GM21360 (cell line): ENCODE measurements around the gene EGFL7.

Experiments used
- ATAC-seq: cut with Tn5 transposase; IDR thresholded peaks from one replicate; pipeline ENCODE4 v1.9.1; 2021; ENCODE audit warnings: mild to moderate bottlenecking, moderate library complexity; ENCODE audit not compliant: unreplicated experiment

The EGFL7 gene

DNA sequence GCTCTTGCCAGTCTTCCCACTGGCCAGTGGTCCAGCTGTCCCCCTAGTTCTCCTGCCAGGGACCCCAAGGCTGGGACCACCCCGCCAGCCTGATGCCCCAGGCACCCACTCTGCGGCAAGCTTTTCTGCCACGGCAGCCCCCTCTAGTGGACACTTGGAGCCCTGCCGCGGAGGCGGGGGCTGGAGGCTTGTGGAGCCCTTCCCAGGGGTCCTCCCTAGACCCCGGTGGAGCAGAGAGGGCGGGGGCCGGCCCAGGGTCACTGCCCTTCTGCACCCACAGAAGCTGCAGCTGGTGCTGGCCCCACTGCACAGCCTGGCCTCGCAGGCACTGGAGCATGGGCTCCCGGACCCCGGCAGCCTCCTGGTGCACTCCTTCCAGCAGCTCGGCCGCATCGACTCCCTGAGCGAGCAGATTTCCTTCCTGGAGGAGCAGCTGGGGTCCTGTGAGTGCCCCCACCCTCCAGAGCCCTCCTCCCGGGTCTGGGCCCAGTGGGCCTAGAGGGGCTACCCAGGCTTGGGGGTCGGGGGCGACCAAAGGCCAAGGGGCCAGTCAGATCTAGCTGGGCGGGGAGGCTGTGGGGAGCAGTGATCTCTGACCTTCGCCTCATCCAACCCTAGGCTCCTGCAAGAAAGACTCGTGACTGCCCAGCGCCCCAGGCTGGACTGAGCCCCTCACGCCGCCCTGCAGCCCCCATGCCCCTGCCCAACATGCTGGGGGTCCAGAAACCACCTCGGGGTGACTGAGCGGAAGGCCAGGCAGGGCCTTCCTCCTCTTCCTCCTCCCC, 9.1 kb downstream of the EGFL7 start:
- ATAC-seq: no peak

DNA sequence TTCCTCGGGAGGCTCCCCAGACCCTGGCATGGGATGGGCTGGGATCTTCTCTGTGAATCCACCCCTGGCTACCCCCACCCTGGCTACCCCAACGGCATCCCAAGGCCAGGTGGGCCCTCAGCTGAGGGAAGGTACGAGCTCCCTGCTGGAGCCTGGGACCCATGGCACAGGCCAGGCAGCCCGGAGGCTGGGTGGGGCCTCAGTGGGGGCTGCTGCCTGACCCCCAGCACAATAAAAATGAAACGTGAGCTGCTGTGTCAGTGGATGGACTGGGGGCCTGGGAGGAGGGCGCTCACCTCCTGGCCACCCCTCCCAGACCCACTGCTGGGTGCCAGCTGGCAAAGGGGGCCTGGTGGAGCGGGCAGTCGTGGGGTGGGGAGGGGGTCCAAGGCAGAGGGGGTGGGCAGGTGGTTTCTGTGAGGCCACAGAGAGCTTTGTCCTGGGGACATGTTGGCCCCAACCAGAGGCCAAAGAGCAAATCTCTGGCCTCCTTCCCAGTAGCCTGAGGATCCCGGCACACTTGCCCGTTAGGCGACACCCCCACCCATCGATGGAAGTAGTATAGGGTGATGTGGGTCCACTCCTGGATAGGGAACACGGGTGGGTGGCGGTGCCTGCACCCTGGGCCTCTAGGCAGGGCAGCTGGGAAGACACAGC, 9.8 kb downstream of the EGFL7 start:
- no peak for ATAC-seq

DNA sequence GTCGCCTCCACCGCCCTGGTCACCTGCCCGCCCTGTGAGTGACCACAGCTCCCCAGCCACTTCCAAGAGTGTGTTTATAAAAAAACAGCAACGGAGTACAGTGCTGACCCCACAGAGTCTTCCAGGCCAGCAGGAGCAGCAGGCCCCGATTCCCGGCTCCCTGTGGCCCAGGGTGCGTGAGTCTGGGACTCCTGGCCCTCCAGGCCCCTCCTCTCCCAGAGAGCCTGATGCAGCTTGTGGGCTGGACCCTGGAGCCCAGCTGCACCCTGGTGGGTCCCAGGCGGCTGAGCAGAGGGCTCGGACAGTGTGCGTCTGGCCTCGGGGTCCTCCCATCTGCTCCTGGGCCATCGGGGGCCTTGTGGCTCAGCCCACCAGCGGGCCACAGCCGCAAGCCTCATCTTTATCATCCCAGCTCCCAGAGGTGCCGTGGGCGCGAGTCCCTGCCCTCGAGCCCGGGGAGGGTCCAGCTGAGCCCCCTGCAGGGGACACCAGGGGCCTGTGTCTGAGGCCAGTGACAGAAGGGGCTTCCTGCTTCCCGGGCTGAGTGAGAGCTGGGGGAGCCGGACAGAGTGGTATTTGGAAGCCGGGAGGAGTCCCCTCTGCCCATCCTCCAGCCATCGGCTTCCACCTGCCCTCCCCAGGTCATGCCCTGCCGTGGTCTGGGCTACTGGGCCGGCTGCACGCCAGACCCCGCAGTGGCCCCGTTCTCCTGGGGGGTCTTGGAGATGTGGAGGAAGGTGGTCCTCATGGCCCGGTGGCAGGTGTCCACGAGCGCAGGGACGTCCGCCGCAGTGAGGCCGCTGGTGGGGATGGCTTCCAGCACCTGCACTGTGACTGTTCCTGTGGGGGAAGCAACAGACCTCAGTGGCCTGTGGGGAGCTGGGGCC, 10.6 kb downstream of the EGFL7 start:
- ATAC-seq: no peak

DNA sequence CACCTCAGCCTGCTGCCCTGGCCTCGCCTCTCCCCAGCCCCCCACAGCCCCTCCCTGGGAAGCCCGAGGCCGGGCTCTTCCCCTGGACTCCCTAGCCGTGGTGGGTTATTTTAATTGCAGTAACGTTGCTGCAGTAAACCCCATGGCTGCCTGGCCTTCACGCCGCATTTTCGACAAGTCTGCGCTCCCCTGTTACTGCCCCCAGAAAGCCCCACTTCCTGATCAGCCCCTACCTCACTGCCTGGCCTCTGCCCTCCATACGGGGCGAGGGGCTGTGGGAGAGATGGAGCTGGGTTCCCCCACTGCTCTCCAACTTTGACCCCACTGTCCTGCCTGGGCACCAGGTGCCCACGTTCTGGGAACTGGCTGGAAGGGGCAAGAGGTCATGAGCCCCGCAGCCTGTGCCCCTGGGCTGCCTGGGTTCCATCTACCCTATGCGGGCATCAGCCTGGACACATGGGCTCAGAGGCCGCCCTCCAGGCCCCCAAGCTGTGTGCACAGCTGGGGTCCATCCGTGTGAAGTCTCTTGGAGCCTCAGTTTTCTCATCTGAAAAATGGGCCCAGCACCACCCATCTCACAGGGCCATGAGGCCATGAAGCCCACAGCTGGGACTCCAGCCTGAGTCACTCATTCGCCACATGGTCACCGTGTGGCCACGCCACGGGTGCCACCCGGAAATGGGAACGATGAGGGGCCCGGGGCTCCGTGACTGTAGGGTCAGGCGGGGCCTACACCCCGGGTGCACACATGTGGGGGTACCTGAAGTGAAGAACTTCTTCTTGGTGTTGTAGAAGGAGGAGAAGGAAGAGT, 11.5 kb downstream of the EGFL7 start:
- no peak for ATAC-seq

DNA sequence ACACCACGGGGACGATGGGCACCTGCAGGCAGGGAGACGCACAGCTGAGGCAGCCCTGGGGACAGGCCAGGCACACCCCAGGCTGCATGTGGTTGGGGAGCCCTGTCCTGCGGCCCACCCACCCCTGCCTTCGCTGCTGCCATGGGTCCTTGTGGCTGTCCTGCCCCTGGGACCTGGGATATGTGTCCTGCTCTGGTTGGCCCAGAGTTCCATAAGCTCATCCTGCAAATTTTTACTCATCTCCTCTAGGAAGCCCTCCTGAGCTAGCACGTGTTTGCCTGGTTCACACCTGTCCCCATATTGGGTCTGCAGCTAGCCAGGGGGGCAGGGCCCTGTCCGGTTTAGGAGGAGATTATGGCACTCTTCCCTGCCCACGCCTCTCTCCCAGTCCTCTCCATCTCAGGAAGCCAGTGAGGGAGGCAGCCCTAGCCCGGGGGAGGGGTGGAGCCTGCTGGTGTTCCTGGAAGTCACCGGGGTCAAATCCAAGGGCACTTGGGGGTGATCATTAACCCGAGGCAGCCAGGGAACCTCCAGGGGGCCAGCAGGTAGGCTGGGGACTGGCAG, 12.2 kb downstream of the EGFL7 start:
- ATAC-seq: no peak

DNA sequence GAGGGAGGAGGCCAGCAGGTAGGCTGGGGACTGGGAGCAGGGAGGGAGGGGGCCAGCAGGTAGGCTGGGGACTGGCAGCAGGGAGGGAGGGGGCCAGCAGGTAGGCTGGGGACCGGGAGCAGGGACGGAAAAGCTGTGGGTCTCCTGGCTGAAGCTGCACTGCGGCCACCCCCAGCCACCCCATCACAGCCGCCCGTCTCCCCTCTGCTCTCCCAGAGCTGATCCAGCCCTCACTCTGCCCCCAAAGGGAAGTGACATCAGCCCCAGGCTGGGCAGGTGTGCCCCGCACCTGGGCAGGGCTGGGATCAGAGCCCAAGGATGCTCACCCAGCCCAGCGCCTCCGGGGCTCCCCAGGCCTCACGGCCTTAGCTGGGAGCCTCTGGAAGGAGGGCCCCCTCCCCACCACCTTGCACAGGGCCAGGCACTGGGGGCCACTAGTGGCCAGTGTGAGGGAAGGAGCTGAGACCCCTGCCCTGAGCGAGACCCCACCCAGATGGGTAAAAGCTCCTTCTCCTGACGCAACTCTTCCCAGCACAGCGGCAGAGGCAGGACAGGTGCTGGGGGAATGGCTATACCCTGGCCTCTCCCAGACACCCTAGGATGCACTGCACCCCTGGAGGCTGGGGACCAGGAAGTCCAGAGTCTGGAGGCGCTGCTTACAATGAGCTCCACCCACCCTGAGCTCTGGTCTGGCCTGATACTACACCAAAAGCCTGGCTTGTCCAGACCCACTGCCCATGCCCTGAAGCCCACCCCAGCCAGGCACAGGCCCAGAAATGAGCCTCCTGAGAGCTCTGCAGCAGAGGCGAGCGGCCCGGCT, 13.0 kb downstream of the EGFL7 start:
- ATAC-seq: no peak

DNA sequence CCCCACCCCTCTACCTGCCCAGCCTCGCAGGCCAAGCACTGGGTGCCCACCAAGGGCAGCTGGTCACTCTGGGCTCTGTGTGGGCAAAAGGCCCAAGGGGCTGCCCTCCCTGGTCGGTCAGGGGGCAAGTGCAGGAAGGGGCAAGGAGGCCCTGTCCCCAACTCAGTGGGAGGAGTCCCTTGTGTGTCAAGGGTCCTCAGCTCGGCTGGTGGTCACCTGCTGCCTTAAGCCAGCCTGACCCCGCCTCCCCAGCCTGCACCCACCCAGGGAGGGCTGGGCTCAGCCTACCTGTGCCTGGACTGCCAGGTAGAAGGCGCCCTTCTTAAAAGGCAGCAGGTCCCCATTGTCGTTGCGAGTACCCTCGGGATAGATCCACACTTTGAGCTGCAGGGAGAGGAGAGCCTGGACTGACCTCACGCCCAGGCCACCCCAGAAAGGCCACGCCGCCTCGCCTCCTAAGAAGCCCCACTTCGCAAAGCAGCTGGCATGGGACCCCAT, 13.6 kb downstream of the EGFL7 start:
- ATAC-seq: no peak

DNA sequence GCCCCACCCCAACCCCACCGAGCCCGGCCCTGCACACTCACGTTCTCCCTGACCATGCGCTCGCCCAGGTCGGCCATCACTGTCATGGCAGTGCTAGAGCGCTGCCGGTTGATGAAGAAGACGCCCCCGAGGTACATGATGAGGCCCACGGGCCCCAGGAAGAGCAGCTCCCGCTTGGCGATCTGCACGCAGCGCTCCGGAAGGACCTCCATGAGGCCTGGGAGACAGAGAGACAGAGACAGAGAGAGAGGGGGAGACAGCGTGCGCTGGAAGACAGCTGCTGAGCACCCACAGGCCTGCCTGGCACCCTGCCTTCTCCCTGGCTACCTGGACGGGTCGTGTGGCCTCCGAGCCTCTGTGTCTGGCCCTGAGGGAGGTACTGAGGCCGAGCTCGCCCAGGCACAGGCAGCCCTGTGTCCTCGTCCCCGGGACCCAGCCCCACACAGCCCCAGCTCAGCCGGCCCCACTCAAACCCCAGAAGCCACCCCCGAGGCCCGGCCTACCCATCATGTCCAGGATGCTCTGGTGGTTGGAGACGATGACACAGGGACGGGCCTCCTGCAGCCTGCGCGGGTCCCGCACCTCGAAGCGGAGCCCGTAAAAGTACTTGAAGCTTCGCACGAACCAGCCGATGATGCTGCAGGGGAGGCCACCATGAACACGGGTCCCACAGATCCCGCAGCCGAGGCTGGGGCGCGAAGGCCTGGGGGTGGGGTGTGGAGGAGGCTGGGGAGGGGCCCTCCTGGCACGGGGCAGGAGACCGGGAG, 14.4 kb downstream of the EGFL7 start:
- ATAC-seq: no peak

DNA sequence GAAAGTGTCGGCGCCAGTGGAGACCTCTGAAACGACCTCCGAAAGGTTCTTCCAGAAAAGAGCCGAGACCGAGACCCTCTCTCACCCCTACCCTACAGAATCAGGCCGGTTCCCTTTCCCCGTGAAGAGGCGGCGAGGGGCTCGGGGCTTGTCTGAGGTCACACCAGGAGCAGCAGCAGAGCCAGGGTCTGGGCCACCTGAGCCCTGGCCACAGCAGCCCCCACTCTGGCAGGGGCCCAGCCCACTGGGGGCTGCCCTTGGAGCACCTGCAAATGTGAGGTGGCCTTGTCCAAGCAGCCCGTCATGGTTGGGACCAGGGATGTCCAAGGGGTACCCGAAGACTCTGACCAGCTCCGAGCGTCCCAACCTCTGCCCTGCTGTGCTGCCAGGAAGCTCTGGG, 15.3 kb downstream of the EGFL7 start:
- no peak for ATAC-seq

DNA sequence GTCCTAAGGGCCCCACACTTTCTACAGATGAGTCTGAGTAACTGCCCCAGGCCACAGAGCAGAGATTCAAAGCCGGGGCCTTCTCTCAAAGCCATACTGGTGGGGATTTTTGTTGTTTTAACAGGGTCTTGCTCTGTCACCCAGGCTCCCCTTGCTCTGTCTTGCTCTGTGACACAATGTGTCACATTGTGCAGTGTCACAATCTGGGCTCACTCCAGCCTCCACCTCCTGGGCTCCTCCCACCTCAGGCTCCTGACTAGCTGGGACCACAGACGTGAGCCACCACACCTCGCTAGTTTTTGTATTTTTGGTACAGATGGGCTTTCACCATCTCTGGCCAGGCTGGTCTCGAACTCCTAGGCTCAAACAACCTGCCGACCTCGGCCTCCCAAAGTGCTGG, 15.9 kb downstream of the EGFL7 start:
- ATAC-seq: no peak

DNA sequence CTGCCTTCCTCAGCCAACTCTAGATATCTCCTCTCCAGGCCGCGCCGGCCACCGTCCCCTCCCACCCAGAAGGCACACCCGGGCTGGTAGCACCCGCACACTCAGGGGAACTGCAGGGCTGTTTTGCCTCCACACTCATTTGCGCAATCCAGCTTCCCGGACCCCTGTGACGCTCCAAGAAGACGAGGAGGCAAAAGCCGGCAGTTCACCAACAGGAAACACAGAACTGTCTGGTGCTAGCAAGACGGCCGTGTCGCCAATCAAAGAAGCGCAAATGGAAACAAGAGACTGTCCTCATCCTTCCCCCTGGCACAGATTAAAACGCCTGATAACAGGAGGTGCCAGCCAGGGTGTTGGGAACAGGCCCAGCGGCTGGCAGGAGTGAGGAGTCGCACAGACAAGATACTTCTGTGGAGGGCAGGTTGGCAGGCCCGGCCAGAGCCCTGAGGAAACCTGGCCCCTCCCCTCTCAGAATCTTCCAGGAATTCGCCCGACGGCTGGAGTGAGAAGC, 16.8 kb downstream of the EGFL7 start:
- no peak for ATAC-seq

DNA sequence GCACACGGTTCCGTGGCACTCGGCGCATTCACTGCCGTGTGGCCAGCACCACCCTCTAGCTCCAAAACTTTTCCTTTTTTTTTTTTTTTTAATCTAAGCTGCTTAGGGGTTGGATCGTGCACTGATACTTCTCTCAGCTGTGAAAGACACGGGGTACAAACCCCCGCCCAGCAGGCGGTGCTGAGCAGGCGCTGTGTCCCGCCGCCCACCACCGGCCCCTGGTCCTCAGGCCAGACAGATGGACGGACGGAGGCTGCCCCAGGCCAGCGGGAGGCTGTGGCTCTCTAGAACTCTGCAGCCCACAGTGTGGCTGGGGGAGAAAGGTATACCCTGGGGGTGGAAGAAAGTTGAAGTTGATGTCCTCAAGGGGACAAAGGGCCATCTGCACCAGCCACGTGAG, 18.3 kb downstream of the EGFL7 start:
- ATAC-seq: no peak

DNA sequence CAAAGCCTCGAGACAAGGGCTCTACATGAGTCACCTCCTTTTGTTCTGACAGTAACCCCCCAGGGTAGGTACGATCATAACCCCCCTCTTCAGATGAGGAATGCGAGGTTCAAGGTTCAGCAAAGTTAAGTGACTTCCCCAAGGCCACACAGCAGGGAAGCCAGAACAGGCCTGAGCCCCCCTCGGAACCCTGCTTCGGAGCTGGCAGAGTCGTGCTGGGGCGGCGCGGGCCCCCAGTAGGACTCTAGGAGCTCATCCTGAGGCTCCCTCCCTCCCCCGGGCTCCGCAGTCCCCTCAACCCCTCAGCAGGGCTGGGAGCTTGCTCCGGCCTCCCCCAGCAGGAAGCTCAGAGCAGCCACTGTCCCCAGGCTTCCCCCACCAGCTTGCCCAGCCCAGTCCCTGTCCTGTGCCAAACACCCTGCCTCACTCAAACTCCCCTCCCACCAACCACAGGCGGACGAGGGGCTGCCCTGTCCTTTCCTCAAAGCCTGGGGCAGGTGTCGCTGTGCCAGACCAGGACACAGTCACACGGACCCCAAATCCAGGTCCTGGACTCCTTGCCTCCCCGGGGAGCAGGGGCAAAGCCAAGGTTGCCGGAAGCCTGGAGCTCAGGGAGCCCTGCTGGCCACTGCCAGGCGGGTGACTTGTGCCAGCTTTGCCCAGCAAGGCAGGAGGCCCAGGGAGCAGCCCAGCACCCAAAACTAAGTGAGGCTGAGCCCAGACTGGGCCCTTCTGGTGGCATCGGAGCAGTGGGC, 19.4 kb downstream of the EGFL7 start:
- ATAC-seq: no peak

DNA sequence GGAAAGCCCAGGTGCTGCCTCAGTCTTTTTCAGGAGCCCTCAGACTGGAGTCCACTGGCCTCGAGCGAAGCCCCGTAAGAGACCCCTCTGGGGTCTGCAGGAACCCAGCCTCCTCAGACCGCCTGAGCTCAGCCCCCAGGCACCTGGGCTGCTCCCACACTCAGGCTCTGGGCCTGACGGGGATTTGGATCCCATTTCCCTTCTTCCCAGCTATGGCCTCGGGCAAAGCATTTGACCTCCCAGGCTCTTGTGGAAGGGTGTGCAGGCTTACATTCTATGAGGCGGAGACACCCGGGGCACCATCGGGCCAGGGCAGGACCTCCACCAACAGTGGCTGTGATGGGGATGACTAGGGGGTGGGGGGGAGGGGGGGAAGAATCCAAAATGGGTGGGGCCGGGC, 20.0 kb downstream of the EGFL7 start:
- ATAC-seq: no peak

DNA sequence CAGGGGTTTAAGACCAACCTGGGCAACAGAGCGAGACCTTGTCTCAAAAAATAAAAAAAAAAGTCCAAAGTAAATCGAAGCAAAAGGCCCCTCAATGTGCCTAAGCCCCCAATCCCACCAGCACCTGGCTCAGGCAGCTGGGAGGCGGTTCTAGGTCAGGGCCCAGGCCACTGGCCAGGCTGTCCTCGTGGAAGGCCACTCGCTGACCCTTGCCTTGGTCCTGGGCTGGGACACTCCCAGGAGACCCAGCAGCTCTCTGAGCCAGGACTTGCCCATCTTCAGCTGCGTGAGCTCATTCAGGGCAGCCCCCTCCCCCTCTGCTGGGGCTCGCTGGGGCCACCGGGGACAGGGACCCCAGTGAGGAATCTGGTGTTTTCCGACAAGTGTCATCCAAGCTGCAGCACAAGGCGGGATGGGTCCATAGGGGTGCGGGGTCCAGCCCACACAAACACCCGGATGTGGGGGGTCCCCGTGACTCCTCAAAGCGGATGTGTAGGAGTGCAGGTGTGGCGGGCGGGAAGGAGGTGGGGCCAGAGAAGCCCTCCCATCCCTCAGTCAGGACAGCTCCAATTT, 20.5 kb downstream of the EGFL7 start:
- no peak for ATAC-seq

DNA sequence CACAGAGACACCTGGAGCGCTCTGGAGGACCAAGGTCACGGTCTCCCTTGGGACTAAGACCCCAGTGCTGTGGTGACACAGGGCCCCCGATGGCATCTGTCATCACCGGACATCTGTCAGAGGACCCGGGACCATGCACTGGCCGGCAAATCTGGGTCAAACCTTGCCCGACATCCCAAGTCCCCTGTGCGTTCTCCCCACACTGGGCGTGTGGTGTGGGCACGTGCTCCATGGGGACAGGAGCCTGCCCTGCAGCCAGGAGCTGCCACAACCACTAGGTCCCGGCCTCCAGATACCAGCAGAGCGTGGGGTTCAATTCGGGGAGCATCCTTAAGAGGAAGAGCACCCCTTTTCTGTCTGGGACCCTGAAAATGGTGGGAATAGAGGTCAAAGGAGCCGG, 21.0 kb downstream of the EGFL7 start:
- ATAC-seq: no peak

DNA sequence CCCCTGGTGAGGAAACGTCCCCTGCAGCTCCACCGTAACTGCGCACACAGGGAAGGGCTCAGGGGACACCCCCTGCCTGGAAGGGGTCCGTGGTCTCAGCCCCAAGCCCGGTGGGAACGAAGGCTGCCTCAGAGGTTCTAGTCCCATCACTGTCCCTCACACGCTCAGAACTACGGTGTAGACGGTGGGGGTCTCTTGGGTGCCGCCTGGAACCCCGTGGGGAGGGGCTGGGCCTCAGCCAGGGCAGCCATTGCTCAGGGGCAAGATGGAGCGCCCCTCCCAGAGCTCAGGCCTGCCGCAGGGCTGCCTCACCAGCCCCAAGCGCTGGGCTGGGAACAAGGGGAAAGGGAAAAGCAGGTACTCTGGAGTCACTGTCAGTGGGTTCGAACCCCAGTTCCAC, 21.6 kb downstream of the EGFL7 start:
- ATAC-seq: no peak

DNA sequence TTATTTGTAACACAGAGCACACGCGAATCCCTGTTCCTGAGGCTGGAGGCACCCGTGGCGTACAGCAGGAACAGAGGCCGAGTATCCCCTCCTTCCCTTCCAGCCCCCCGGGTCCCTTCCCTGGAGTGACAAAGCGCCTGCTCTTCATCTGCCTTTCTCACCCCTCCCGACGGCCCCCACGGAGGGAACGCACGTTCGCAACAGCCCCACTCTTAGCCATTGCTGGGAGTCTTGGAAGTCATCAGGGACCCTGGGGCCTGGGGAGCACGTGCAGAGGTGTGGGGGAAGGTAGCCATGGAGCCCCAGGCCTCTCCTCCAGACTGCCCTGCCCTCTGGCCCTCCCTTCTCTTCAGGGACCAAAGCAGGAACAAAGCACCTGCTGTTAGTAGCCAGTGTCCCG, 22.1 kb downstream of the EGFL7 start:
- no peak for ATAC-seq
